Activated naive CD8-positive, alpha-beta T cell treated with anti-CD3 and anti-CD28 coated beads, Interleukin-2, amount 50 U/mL, for 24 hours (primary cell): ENCODE data around the gene TGM2.
A peak's percentile ranks its signal among the peaks of the same experiment; 100 is the strongest.
"Not testable (repeated sequence)": the region's sequence is repeated elsewhere in the genome, so short reads cannot be mapped to it uniquely, and the experiment has no call there.

ENCODE experiments used
- ATAC-seq: fragments of 150-1000 bp; cut with Tn5 transposase; one replicate; pipeline ENCODE4 v1.10.0; 2021
- DNase-seq: peaks from one replicate; pipeline ENCODE4 v3.0.0; 2021
- H3K27ac Mint-ChIP-seq: one replicate; pipeline ENCODE4 v1.8.0; 2021; ENCODE audit warnings: mild to moderate bottlenecking, mixed read lengths
- H3K27me3 Mint-ChIP-seq: one replicate; pipeline ENCODE4 v1.8.0; 2021; ENCODE audit warnings: mixed read lengths
- H3K36me3 Mint-ChIP-seq: one replicate; pipeline ENCODE4 v1.8.0; 2021; ENCODE audit warnings: low read depth, mixed read lengths
- H3K4me1 Mint-ChIP-seq: one replicate; pipeline ENCODE4 v1.8.0; 2021; ENCODE audit warnings: mixed read lengths
- H3K4me3 Mint-ChIP-seq: one replicate; pipeline ENCODE4 v1.8.0; 2021; ENCODE audit warnings: mild to moderate bottlenecking, moderate library complexity, mixed read lengths
- H3K9me3 Mint-ChIP-seq: one replicate; pipeline ENCODE4 v1.8.0; 2021; ENCODE audit warnings: mixed read lengths

TGM2 gene

DNA sequence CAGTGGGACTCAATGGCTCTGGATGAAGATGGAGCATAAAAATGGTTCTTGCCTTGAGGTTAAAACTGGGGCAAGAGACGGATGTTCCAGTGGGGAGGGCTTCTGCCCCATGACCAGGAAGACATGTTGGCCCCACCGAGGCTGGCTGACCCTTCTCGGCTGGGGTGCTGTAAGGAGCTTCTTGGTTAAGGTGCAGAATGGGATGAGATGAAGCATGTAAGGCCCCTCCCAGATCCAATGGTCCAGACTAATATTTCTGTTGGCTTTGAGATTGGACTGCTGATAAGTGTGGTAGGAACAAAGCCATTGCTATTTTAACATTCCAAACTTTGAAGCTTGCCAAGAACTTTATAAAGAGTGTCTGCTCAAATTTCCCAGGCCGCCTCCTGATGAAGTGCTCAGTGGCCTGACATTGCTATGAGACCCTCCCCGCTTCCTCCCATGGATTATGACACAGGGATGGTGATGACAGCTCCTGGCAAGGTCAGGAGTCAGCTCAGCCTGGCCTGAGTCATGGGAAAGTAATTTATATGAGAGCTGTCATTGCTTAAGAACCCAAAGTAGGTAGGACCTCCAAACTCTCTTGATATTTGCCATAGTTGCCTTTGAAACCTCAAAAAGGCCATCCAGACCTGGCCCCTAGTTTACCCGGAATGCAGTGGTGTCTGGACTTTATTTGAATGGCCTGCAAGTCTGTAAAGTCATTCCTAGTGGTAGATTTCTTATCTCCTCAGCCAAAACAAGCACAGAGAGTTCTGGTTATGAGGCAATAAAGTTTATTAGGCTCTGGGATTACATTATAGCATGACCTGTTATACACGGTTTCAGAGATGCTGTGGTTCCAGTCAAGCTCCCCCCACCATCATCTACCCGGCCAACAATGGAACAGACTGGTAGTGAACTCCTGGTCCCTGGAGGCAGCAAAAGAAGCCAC lies 55.2 kb downstream of the TGM2 start:
- DNase-seq = no peak

DNA sequence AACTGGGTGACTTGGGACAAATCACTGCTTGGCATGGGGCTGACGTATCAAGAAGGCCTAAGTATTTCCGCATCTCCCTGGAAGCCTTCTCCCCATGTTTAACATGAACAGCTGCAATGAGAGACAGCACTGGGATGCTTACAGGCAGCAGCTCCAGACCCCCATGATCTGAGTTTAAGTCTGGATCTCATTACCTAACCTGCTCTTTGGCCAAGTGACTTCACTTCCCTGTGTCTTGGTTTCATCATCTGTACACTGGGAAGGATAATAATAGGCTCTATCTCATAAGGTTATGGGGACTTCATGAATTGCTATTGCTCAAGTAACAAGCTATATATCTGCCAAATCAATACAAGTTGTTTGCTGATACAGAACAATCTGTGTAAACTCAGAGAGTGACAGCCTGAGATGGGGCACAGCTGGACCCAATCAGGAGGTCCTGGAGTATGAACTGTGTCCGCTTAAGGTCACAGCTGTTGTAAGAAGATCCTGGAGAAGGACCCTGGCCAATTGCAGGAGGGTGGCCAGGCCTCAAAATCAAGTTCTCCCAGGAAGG lies 56.0 kb downstream of the TGM2 start:
- no peak for DNase-seq
- H3K27ac Mint-ChIP-seq = no peak overlapping the region

More for the DNA sequence above, 55.2 kb downstream of the TGM2 start:
- Mint-ChIP-seq H3K36me3 (no peaks in the 10 kb centered on the region), H3K4me3 (no peak overlapping the region), H3K9me3 (no peaks in the 10 kb centered on the region), H3K27ac (no peak overlapping the region), H3K27me3 (no peaks in the 10 kb centered on the region), H3K4me1 (no peaks in the 10 kb centered on the region)
- ATAC-seq = no peak

DNA sequence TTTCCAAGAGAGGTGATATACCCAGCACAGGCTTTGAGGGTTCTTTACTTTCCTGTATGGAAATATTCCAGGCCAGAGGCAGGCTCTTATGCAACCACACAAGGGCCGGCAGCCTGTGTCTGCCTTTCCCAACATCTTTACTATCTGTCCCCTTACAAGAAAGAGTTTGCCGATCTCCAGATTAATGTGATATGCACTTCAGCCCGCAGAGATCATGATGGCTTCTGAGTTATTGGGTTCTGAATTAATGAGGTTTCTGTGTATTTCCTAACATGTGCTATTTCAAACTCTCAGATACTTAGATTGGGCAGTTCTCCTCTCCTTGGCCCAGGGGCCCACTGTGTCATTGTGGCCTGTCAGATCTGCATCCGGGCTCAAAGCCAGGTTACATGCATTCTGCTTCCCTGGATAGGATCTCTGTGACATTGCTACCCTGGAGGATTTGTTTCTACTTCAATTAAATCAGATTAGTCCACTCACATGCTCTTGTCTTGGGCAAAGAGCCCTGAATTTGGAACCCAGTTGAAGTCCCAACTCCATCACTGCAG lies 56.6 kb downstream of the TGM2 start:
- H3K4me3 Mint-ChIP-seq = no peak overlapping the region
- H3K27ac Mint-ChIP-seq = no peak overlapping the region
- H3K36me3 Mint-ChIP-seq = no peaks in the 10 kb centered on the region
- ATAC-seq (no peak), DNase-seq (no peak)
- no peaks in the 10 kb centered on the region for H3K4me1 Mint-ChIP-seq
- no peaks in the 10 kb centered on the region for H3K27me3 Mint-ChIP-seq
- no peaks in the 10 kb centered on the region for H3K9me3 Mint-ChIP-seq

More for the DNA sequence above, 56.0 kb downstream of the TGM2 start:
- ATAC-seq = no peak
- Mint-ChIP-seq H3K27me3 (no peaks in the 10 kb centered on the region), H3K9me3 (no peaks in the 10 kb centered on the region), H3K36me3 (no peaks in the 10 kb centered on the region), H3K4me3 (no peak overlapping the region), H3K4me1 (no peaks in the 10 kb centered on the region)

DNA sequence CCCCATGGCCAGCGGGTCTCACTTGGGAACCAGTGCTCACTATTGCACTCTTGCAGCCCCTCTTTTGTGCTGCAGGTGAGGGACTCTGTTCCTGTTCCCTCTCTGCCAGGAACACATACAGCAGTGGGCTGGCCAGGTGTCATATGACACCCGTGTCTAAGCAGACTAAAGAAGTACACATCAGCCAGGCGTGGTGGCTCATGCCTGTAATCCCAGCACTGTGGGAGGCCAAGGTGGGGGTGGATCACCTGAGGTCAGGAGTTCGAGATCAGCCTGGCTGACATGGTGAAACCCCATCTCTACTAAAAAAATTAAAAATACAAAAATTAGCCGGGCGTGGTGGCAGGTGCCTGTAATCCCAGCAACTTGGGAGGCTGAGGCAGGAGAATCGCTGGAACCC lies 57.2 kb downstream of the TGM2 start:
- not testable (repeated sequence) for DNase-seq, H3K4me1 Mint-ChIP-seq, ATAC-seq, H3K9me3 Mint-ChIP-seq, H3K36me3 Mint-ChIP-seq, H3K27ac Mint-ChIP-seq, H3K4me3 Mint-ChIP-seq, H3K27me3 Mint-ChIP-seq

DNA sequence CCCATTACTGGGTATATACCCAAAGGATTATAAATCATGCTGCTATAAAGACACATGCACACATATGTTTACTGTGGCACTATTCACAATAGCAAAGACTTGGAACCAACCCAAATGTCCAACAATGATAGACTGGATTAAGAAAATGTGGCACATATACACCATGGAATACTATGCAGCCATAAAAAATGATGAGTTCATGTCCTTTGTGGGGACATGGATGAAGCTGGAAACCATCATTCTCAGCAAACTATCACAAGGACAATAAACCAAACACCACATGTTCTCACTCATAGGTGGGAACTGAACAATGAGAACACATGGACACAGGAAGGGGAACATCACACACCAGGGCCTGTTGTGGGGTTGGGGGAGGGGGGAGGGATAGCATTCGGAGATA lies 57.7 kb downstream of the TGM2 start:
- not testable (repeated sequence) for H3K9me3 Mint-ChIP-seq, H3K27me3 Mint-ChIP-seq, H3K27ac Mint-ChIP-seq, H3K4me3 Mint-ChIP-seq, H3K4me1 Mint-ChIP-seq, ATAC-seq, H3K36me3 Mint-ChIP-seq, DNase-seq

DNA sequence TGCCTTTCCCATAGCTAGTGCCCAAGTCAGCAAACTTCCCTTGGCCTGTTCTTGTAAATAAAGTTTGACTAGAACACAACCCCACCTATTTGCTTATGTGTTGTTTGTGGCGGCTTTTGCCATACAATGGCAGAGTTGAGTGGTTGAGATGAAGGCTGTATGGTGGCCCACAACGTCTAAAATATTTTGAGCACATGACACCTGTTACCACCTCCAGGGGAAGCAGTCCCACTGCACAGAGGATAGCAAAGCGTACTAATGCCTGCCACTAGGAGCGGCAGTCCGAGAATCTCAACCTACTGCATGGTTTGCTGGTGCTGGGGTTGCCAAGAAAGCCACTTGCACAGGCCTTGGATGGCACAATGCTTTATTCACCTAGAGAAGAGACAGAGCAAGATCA lies 58.6 kb downstream of the TGM2 start:
- no peak for ATAC-seq
- Mint-ChIP-seq H3K4me3 (no peak overlapping the region), H3K27me3 (no peaks in the 10 kb centered on the region)

DNA sequence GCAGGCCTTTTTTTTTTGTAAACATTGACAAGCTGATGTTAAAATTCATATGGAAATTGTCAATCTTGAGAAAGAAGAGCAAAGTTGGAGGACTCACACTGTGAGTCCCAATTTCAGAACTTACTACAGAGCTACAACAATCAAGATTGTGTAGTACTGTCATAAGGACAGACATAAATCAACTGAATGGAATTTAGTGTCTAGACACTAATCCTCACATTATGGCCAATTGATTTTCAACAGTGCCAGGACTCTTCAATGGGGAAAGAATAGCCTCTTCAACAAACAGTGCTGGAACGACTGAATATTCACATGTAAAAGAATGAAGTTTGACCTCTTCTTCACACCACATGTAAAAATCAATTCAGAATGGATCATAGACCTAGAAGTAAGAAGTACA lies 60.8 kb downstream of the TGM2 start:
- Mint-ChIP-seq H3K4me1 (no peaks in the 10 kb centered on the region), H3K4me3 (no peak overlapping the region), H3K27me3 (no peaks in the 10 kb centered on the region), H3K36me3 (peaks cover 6% of the 10 kb centered on the region), H3K9me3 (peaks cover 10% of the 10 kb centered on the region), H3K27ac (no peak overlapping the region)
- DNase-seq (no peak), ATAC-seq (no peak)

More for the DNA sequence above, 58.6 kb downstream of the TGM2 start:
- Mint-ChIP-seq H3K9me3 (no peaks in the 10 kb centered on the region), H3K27ac (no peak overlapping the region), H3K36me3 (no peaks in the 10 kb centered on the region), H3K4me1 (no peaks in the 10 kb centered on the region)
- DNase-seq = no peak

DNA sequence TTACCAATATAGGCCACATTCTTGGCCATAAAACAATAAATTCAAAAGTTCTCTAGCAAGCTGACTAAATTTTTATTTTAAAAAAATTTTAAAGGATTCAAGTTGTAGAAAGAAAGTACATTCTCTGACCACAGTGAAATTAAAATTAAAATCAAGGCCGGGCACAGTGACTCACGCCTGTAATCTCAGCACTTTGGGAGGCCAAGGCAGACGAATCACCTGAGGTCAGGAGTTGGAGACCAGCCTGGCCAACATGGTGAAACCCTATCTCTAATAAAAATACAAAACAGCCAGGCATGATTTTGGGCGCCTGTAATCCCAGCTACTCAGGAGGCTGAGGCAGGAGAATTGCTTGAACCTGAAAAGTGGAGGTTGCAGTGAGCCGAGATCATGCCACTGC lies 62.9 kb downstream of the TGM2 start:
- not testable (repeated sequence) for ATAC-seq, H3K27me3 Mint-ChIP-seq, H3K27ac Mint-ChIP-seq, DNase-seq, H3K36me3 Mint-ChIP-seq, H3K4me3 Mint-ChIP-seq, H3K4me1 Mint-ChIP-seq
- H3K9me3 Mint-ChIP-seq = peaks cover 10% of the 10 kb centered on the region

DNA sequence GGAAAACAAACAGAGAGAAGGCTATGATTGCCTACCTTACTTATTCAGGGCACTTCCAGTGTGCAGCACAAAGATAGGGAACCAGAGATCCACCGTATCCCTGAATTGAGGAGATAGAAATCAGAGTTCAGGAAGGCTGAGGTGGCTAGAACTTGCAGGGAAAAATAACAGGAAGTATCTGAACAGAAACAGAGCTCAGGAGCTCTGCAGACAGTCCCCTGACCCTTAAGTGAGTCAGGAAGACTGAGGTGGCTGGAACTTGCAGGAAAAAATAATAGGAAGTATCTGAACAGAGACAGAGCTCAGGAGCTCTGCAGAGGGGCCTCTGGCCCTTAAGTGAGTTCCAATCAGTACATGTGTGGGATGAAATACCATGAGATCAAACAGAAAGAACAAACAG lies 66.1 kb downstream of the TGM2 start:
- ATAC-seq (no peak), DNase-seq (no peak)
- Mint-ChIP-seq H3K9me3 (peaks cover 10% of the 10 kb centered on the region), H3K4me3 (no peak overlapping the region), H3K27me3 (no peaks in the 10 kb centered on the region), H3K27ac (no peak overlapping the region), H3K4me1 (peaks cover 13% of the 10 kb centered on the region), H3K36me3 (peaks cover 6% of the 10 kb centered on the region)

DNA sequence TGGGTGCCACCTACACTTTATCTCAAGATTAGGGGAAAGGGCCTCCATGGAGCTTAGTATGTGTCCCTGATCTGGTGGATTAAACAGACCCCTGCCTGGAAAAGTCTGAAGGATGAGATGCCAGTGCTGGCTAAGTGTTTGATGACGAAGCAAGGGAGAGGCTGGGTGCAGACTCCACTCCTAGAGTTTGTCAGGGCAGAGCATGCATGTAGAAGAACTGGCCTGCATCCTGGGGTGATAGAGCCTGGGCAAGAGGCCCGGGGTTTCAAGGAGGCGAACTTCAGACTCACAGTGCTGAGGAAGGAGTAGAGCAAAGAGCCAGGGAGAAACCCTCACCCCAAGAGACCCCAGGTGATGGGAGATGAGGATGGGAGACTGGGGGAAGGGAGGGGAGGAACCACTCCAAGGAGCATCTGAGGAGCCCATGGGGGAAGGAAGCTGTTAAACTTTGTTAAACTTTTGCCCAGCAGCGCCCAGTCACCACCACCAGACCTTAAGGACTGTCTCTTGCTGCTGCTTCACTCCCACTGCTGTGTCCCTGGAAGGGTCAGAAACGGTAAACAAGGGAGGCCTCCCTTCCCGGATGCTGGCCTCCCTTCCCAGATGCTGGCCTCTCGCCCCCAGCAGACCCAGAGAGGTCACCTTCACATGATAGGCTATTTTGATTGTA lies 69.9 kb downstream of the TGM2 start:
- Mint-ChIP-seq H3K9me3 (peaks cover 3% of the 10 kb centered on the region), H3K4me3 (no peak overlapping the region), H3K36me3 (peaks cover 11% of the 10 kb centered on the region), H3K27ac (peak overlapping the region; percentile 40), H3K4me1 (peaks cover 36% of the 10 kb centered on the region), H3K27me3 (no peaks in the 10 kb centered on the region)
- ATAC-seq (peak; percentile 20), DNase-seq (no peak)

DNA sequence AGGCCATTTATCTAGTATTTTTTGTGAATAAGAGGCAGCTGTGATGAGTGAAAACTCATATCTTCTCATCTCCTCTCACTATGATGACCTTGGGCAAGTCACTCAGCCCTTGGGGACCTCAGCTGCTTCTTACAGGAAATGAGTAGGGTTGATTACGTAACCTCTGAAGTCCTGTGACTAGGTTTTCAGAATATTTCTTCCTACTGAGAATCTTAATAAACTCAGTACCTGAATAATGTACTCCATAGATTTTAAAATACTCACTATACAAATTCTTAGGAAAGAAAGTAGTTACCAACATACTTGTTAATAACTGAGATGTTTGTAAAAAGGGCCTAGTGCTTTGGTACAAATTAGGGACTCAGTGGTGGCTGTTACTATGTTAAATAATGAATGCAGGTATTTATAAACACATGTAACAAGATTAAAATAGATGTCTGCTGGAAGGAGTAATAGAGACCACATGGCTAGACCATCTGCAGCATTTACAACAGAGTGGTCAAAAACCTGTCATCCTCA lies 70.6 kb downstream of the TGM2 start:
- peaks cover 36% of the 10 kb centered on the region for H3K4me1 Mint-ChIP-seq

DNA sequence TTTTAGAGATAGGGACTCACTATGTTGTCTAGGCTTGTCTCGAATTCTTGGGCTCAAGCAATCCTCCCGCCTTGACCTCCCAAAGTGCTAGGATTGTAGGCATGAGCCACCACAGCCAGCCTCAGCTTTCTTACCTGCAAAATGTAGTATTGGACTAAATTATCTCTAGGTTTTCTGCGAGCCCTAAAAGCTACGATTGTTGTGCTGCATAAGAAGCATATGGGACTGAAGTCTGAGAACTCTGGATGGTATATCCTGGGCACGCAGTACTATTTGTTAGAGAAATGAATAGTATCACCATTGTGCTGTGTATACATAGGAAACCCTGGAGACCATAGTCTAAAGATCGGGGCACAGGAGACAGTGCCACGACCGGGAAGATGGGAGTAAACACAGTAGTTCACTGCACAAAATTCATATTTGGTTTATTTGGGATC lies 71.4 kb downstream of the TGM2 start:
- Mint-ChIP-seq H3K4me1 (peaks cover 36% of the 10 kb centered on the region), H3K4me3 (no peak overlapping the region), H3K36me3 (peaks cover 20% of the 10 kb centered on the region), H3K9me3 (no peaks in the 10 kb centered on the region), H3K27me3 (no peaks in the 10 kb centered on the region), H3K27ac (no peak overlapping the region)
- ATAC-seq = no peak
- no peak for DNase-seq

More for the DNA sequence above, 70.6 kb downstream of the TGM2 start:
- peak overlapping the region; percentile 40 for H3K27ac Mint-ChIP-seq
- peak; percentile 52 for ATAC-seq
- H3K4me3 Mint-ChIP-seq = no peak overlapping the region
- H3K36me3 Mint-ChIP-seq = peaks cover 17% of the 10 kb centered on the region
- DNase-seq = peak; percentile 12
- H3K9me3 Mint-ChIP-seq = no peaks in the 10 kb centered on the region
- no peaks in the 10 kb centered on the region for H3K27me3 Mint-ChIP-seq

DNA sequence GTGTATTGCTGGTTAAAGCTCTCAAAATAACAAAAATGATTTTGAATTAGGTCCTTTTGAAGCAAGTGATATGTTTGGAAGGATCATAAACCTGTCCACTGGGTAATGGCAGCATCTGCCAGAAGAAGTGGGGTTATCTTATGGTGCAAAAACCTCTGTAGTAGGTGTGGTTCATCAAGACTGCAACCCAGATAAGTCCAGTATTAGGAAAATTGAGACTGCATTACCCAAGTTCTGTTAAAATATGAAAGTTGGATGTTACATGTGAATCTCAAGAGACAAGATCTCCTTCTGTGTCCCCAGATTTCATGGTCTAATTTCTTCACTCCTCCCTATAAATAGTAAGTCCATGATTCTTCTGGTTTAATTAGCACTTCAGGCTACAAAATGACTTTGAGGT lies 72.2 kb downstream of the TGM2 start:
- no peak for ATAC-seq
- H3K27me3 Mint-ChIP-seq = no peaks in the 10 kb centered on the region
- peaks cover 36% of the 10 kb centered on the region for H3K4me1 Mint-ChIP-seq
- no peak overlapping the region for H3K4me3 Mint-ChIP-seq
- peaks cover 20% of the 10 kb centered on the region for H3K36me3 Mint-ChIP-seq
- H3K27ac Mint-ChIP-seq = no peak overlapping the region
- H3K9me3 Mint-ChIP-seq = no peaks in the 10 kb centered on the region
- no peak for DNase-seq

DNA sequence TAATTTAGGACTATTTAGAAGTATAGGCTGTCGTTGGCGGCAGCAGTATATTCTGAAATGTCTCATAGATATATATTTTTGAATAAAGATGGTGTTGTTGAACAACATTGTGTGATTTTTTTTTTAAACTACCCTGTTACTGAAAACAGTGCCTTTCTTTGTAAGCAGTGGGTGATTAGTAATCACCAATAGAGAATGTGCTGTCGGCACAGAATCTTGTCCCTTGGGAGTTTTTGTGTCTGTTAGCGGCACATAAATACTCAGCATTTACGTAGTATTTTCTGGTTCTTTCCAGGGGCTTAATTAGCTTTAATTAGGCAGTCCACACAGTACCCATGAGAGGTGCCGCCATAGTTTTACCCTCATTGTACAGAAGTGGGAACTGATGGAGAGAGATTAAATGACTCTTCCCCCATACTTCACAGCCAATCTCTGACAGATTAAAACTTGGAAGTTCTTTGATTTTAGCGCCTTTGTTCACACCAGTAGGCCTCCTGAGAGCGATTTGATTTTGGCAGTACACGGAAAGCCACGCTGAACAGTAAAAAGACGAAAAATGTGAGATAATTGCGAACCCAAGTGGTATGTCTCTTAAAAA lies 72.7 kb downstream of the TGM2 start:
- Mint-ChIP-seq H3K27ac (no peak overlapping the region), H3K27me3 (no peaks in the 10 kb centered on the region), H3K9me3 (no peaks in the 10 kb centered on the region), H3K4me3 (no peak overlapping the region), H3K4me1 (peaks cover 36% of the 10 kb centered on the region), H3K36me3 (peaks cover 20% of the 10 kb centered on the region)
- DNase-seq (no peak), ATAC-seq (no peak)
